ENCODE results near the gene TSHB.

DNA sequence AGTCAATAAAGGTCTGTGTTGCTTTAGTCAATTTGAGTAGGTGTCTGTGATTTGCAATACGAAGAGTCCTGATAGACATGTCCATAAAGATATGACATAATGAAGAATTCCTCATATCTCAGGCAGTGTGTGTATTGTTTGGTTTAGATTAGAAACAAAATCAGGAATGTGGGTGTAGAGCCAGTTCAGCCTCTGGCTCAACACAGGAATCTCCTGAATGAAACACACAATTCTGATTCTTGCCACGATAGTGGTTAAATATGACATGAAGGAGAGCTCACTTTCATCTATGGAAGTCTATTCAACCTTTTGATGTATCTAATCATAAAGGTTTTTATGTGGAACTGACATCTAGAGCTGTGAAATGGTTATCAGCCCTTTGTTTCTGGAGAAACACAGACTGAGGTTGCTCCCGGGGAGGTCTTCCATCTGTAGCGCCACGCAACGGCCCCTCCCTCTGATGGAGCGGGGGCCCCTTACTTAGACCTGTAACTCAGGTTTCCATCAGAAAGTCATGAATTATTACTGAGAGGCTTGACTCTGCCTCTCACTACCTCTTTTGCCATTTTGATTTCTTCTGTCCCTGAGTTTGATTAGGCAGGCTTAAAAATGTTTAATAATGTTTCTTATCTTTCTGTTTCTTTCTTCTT is 40.2 kb downstream of the TSHB start:
- TF ChIP-seq, protein P1, sequence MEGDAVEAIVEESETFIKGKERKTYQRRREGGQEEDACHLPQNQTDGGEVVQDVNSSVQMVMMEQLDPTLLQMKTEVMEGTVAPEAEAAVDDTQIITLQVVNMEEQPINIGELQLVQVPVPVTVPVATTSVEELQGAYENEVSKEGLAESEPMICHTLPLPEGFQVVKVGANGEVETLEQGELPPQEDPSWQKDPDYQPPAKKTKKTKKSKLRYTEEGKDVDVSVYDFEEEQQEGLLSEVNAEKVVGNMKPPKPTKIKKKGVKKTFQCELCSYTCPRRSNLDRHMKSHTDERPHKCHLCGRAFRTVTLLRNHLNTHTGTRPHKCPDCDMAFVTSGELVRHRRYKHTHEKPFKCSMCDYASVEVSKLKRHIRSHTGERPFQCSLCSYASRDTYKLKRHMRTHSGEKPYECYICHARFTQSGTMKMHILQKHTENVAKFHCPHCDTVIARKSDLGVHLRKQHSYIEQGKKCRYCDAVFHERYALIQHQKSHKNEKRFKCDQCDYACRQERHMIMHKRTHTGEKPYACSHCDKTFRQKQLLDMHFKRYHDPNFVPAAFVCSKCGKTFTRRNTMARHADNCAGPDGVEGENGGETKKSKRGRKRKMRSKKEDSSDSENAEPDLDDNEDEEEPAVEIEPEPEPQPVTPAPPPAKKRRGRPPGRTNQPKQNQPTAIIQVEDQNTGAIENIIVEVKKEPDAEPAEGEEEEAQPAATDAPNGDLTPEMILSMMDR (IDR thresholded peaks at IDR 0.05; ENCODE audit: poor library complexity, severe bottlenecking) = no peak
- TF ChIP-seq RAD21 (conservative IDR thresholded peaks at IDR 0.05) (no peak), POLR2AphosphoS5 (IDR thresholded peaks at IDR 0.05) (no peak), EZH2 (IDR thresholded peaks at IDR 0.05; ENCODE audit: borderline replicate concordance, insufficient read depth, low read length, poor library complexity, severe bottlenecking) (no peak), EP300 (conservative IDR thresholded peaks at IDR 0.05; ENCODE audit: poor library complexity, severe bottlenecking) (peak; percentile 54)

Data from neural cell (in vitro differentiated cells).